PC-3 (cell line): ENCODE measurements around the gene MMP7. TPM values are rescaled to one million over a fixed set of nuclear protein-coding genes. Genes with fewer than 3 reads are reported as not detected.

ENCODE experiments used
- ATAC-seq: fragments of 200-7000 bp; cut with Tn5 transposase; 2 replicates; pipeline ENCODE4 v1.9.1; 2020; ENCODE audit warnings: mild to moderate bottlenecking, moderate library complexity
- BruUV-seq: library from RNA; stranded (reverse); fragments of 400-500 nt; replicated peaks from 2 replicates; lab custom pipeline; 2021; lab: Mats Ljungman, UMichigan
- CTCF ChIA-PET: fragments of 300-600 bp; sonication (Branson Sonifier 250); formaldehyde crosslinking; loops from one replicate; lab custom pipeline; 2022; ENCODE audit warnings: antibody characterized with exemption; lab: Charles Lee
- POLR2A ChIA-PET: fragments of 300-600 bp; sonication (Branson Sonifier 250); formaldehyde crosslinking; loops from one replicate; lab custom pipeline; 2022; ENCODE audit warnings: antibody characterized with exemption; ENCODE audit not compliant: unreplicated experiment; lab: Charles Lee
- DNase-seq: peaks from one replicate; pipeline ENCODE4 v3.0.0-alpha.2; 2015
- H2AFZ ChIP-seq: fragments of 300-600 bp; sonication (generic); 2 replicates; pipeline ENCODE4 v1.6.0; 2016; ENCODE audit warnings: antibody characterized with exemption, low read length
- H3F3A ChIP-seq: fragments of 300-600 bp; sonication (generic); one replicate; pipeline ENCODE4 v1.6.0; 2017; ENCODE audit warnings: antibody characterized with exemption, low read length, control low read depth, mild to moderate bottlenecking; ENCODE audit not compliant: unreplicated experiment
- H3K27ac ChIP-seq: fragments of 300-600 bp; sonication (generic); 2 replicates; pipeline ENCODE4 v1.5.1; 2016; ENCODE audit warnings: mild to moderate bottlenecking, low read length
- H3K27me3 ChIP-seq: fragments of 300-600 bp; sonication (generic); 2 replicates; pipeline ENCODE4 v1.6.1; 2016; ENCODE audit warnings: low read length, mixed read lengths
- H3K36me3 ChIP-seq: fragments of 300-600 bp; sonication (generic); 2 replicates; pipeline ENCODE4 v1.6.1; 2016; ENCODE audit warnings: low read depth, mixed run types, low read length, mixed read lengths
- H3K4me1 ChIP-seq: fragments of 300-600 bp; sonication (generic); 2 replicates; pipeline ENCODE4 v1.5.1; 2016; ENCODE audit warnings: low read length; ENCODE audit not compliant: insufficient read depth
- H3K4me2 ChIP-seq: fragments of 300-600 bp; sonication (generic); 2 replicates; pipeline ENCODE4 v1.6.0; 2016; ENCODE audit warnings: low read length
- H3K4me3 ChIP-seq: fragments of 300-600 bp; sonication (generic); 2 replicates; pipeline ENCODE4 v1.5.1; 2016; ENCODE audit warnings: mild to moderate bottlenecking, low read length, mixed read lengths
- H3K79me2 ChIP-seq: fragments of 300-600 bp; sonication (generic); 2 replicates; pipeline ENCODE4 v1.6.1; 2017; ENCODE audit warnings: low read length, mixed read lengths
- H3K9ac ChIP-seq: fragments of 300-600 bp; sonication (generic); 2 replicates; pipeline ENCODE4 v1.6.0; 2016; ENCODE audit warnings: mild to moderate bottlenecking, low read length
- H3K9me2 ChIP-seq: fragments of 300-600 bp; sonication (generic); replicated peaks from 2 replicates; pipeline ENCODE4 v1.6.1; 2016; ENCODE audit warnings: mixed run types, low read length, mixed read lengths
- H3K9me3 ChIP-seq: fragments of 300-600 bp; sonication (generic); 2 replicates; pipeline ENCODE4 v1.6.1; 2016; ENCODE audit warnings: low read length, mixed read lengths
- H4K20me1 ChIP-seq: fragments of 300-600 bp; sonication (generic); 2 replicates; pipeline ENCODE4 v1.6.1; 2016; ENCODE audit warnings: low read length, mixed read lengths
- CTCF ChIP-seq: fragments of 300-600 bp; sonication (generic); conservative IDR thresholded peaks from 2 replicates; pipeline ENCODE4 v1.5.1; 2017; ENCODE audit warnings: antibody characterized with exemption, low read depth, mild to moderate bottlenecking, low read length
- EZH2 ChIP-seq: fragments of 300-600 bp; sonication (generic); IDR thresholded peaks from one replicate; pipeline ENCODE4 v1.6.1; 2017; ENCODE audit warnings: antibody characterized with exemption, mild to moderate bottlenecking, low read length; ENCODE audit not compliant: unreplicated experiment
- EZH2phosphoT487 ChIP-seq: fragments of 300-600 bp; sonication (generic); IDR thresholded peaks from 2 replicates; pipeline ENCODE4 v1.6.1; 2018; ENCODE audit warnings: mild to moderate bottlenecking, antibody characterized with exemption, low read length, borderline replicate concordance
- intact Hi-C: fragments of 100-400 bp; cut with micrococcal nuclease; formaldehyde crosslinking; loops from 2 replicates; pipeline ENCODE4 v1.9.0; 2023
- total RNA-seq: library from RNA; depleted of rRNA; stranded (reverse); fragments of >200 nt; gene quantifications from 2 replicates; pipeline ENCODE4 v1.2.3, GENCODE V29; 2014

MMP7 gene
- total RNA-seq, 1 experiment from 2014 or later, result 0.18 TPM

GRCh38 chr11:102516179-102516578, 14.4 kb downstream of the MMP7 start:
- Histone ChIP-seq H3K9ac (no peak overlapping the region), H3K27me3 (no peaks in the 10 kb centered on the region), H3K4me3 (no peak overlapping the region), H3K9me2 (no peaks in the 10 kb centered on the region), H3K79me2 (no peaks in the 10 kb centered on the region), H3K4me2 (no peak overlapping the region), H4K20me1 (no peaks in the 10 kb centered on the region), H2AFZ (no peak overlapping the region), H3K9me3 (no peaks in the 10 kb centered on the region), H3K27ac (no peak overlapping the region), H3K4me1 (no peaks in the 10 kb centered on the region), H3K36me3 (no peaks in the 10 kb centered on the region), H3F3A (no peaks in the 10 kb centered on the region)
- intact Hi-C loops, result no loop called here
- no TSS peak for BruUV-seq
- ATAC-seq (no peak), DNase-seq (no peak)
- CTCF ChIA-PET, result no interaction called here
- TF ChIP-seq EZH2, result no peak
- TF ChIP-seq EZH2phosphoT487, result no peak
- no peak for TF ChIP-seq CTCF
- POLR2A ChIA-PET, result no interaction called here

GRCh38 chr11:102513869-102514268, 16.7 kb downstream of the MMP7 start:
- no peak for ATAC-seq
- POLR2A ChIA-PET, result no interaction called here

More at GRCh38 chr11:102513869-102514268, 16.7 kb downstream of the MMP7 start:
- H3K27ac ChIP-seq, result no peak overlapping the region
- no peaks in the 10 kb centered on the region for H3K36me3 ChIP-seq
- CTCF ChIA-PET, result no interaction called here
- no peaks in the 10 kb centered on the region for H3K4me1 ChIP-seq
- H3K4me2 ChIP-seq, result no peak overlapping the region
- no peaks in the 10 kb centered on the region for H4K20me1 ChIP-seq
- no peak for TF ChIP-seq EZH2
- TF ChIP-seq CTCF, result no peak
- no peak for TF ChIP-seq EZH2phosphoT487
- H2AFZ ChIP-seq, result no peak overlapping the region
- H3K4me3 ChIP-seq, result no peak overlapping the region
- BruUV-seq, result no TSS peak
- intact Hi-C loops, result no loop called here
- no peaks in the 10 kb centered on the region for H3K9me3 ChIP-seq
- no peak for DNase-seq
- H3K9ac ChIP-seq, result no peak overlapping the region
- no peaks in the 10 kb centered on the region for H3F3A ChIP-seq
- no peaks in the 10 kb centered on the region for H3K79me2 ChIP-seq
- H3K27me3 ChIP-seq, result no peaks in the 10 kb centered on the region
- H3K9me2 ChIP-seq, result no peaks in the 10 kb centered on the region
